CD4-positive, alpha-beta T cell (primary cell): ENCODE results near the gene PTPN5. TPM values are rescaled to one million over a fixed set of nuclear protein-coding genes. Genes with fewer than 3 reads are reported as not detected.

Source experiments
- ATAC-seq: fragments of 200-7000 bp; cut with Tn5 transposase; one replicate; pipeline ENCODE4 v1.10.0; 2022; ENCODE audit warnings: mild to moderate bottlenecking; ENCODE audit not compliant: poor library complexity
- CTCF ChIA-PET: fragments of 350-600 bp; sonication (Branson Sonifier 250); formaldehyde crosslinking; loops from one replicate; lab custom pipeline; 2021; ENCODE audit warnings: antibody characterized with exemption, inconsistent platforms; lab: Charles Lee
- POLR2A ChIA-PET: fragments of 350-600 bp; sonication (Branson Sonifier 250); formaldehyde crosslinking; loops from one replicate; lab custom pipeline; 2021; ENCODE audit warnings: antibody characterized with exemption, inconsistent platforms; lab: Charles Lee
- DNase-seq, 14 experiments: peaks; one replicate each; pipeline ENCODE4 v3.0.0-alpha.2; 2013 to 2020; ENCODE audit warnings: mixed read lengths in 2 of 14
- H3K27ac ChIP-seq, 2 donors: one replicate each; pipeline versions ENCODE4 v1.5.1 to v1.7.0; 2013; ENCODE audit warnings: low read length in 2 of 2, low read depth in 1 of 2, mild to moderate bottlenecking in 1 of 2
- H3K27me3 ChIP-seq, 2 experiments: 1 replicate in 1 of 2; 2 replicates in 1 of 2; pipeline versions ENCODE4 v1.6.1 to v1.7.0; 2013; ENCODE audit warnings: low read length in 2 of 2, control low read depth in 1 of 2, mild to moderate bottlenecking in 1 of 2, moderate library complexity in 1 of 2; ENCODE audit not compliant: insufficient read depth in 2 of 2, control insufficient read depth in 1 of 2
- H3K36me3 ChIP-seq: one replicate; pipeline ENCODE4 v1.6.1; 2013; ENCODE audit warnings: low read length, control low read depth; ENCODE audit not compliant: insufficient read depth
- H3K4me1 ChIP-seq: one replicate; pipeline ENCODE4 v1.6.1; 2013; ENCODE audit warnings: low read length, control low read depth; ENCODE audit not compliant: insufficient read depth
- H3K4me3 ChIP-seq: one replicate; pipeline ENCODE4 v1.5.1; 2013; ENCODE audit warnings: mild to moderate bottlenecking, low read length, moderate library complexity
- H3K9me3 ChIP-seq, 2 experiments: 1 replicate in 1 of 2; 2 replicates in 1 of 2; pipeline versions ENCODE4 v1.6.1 to v1.7.0; 2013; ENCODE audit warnings: low read length in 2 of 2, mild to moderate bottlenecking in 2 of 2, control low read depth in 1 of 2, moderate library complexity in 1 of 2; ENCODE audit not compliant: control insufficient read depth in 1 of 2, insufficient read depth in 1 of 2
- H3K27ac Mint-ChIP-seq: one replicate; pipeline ENCODE4 v1.8.0; 2020; ENCODE audit warnings: mixed read lengths
- H3K27me3 Mint-ChIP-seq: one replicate; pipeline ENCODE4 v1.8.0; 2021; ENCODE audit warnings: mixed read lengths
- H3K36me3 Mint-ChIP-seq: one replicate; pipeline ENCODE4 v1.8.0; 2021; ENCODE audit warnings: low read depth, mixed read lengths
- H3K4me1 Mint-ChIP-seq: one replicate; pipeline ENCODE4 v1.8.0; 2021; ENCODE audit warnings: low read depth, mixed read lengths
- H3K4me3 Mint-ChIP-seq: one replicate; pipeline ENCODE4 v1.8.0; 2020; ENCODE audit warnings: mild to moderate bottlenecking, mixed read lengths
- H3K9me3 Mint-ChIP-seq: one replicate; pipeline ENCODE4 v1.8.0; 2020; ENCODE audit warnings: mixed read lengths
- intact Hi-C, 2 experiments: fragments of 100-400 bp; cut with DNase I in 1 of 2; cut with micrococcal nuclease in 1 of 2; formaldehyde crosslinking; loops; one replicate each; pipeline versions ENCODE4 v1.15.1 to v1.9.0; 2023 to 2025; cut with DNase I, micrococcal nuclease
- total RNA-seq, 174 experiments: library from RNA in 2 of 174; stranded (reverse) in 2 of 174; gene quantifications; one replicate each; pipeline ENCODE4 v1.2.3 and lab custom pipeline; 2021 to 2026
- TF ChIP-seq, protein P1 (sequence below): fragments of 200-600 bp; IDR thresholded peaks from one replicate; pipeline ENCODE4 v1.8.0; 2022; ENCODE audit warnings: antibody characterized with exemption, mild to moderate bottlenecking

The PTPN5 gene
- total RNA-seq, 2 experiments from 2014 or later = not detected

DNA sequence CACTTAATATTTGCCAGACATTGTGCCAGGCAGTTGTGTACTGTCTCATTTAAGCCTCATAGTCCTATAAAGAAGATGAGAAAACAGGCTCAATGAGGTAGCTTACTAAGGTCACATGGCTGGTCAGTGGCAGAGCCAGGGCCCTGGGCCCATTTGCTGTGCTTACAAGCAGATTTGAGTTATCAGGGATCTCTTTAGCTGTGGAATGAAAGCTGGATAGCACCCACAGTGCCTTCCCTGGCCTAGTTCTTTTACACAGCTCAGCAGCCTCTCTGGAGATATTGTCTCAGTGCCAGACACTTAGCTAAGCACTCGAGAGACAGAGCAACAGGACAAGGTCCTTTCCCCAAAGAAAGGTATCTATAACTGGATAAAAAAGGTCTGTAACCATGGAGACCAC is 86.9 kb downstream of the PTPN5 start:
- Histone ChIP-seq H3K4me3 (no peak overlapping the region), H3K4me1 (peaks cover 35% of the 10 kb centered on the region), H3K27me3 (peaks cover 0 to 3% of the 10 kb centered on the region in 2 experiments), H3K36me3 (no peaks in the 10 kb centered on the region), H3K9me3 (no peaks in the 10 kb centered on the region), H3K27ac (no peak overlapping the region)
- no peak overlapping the region for H3K27ac Mint-ChIP-seq
- TF ChIP-seq, protein P1, sequence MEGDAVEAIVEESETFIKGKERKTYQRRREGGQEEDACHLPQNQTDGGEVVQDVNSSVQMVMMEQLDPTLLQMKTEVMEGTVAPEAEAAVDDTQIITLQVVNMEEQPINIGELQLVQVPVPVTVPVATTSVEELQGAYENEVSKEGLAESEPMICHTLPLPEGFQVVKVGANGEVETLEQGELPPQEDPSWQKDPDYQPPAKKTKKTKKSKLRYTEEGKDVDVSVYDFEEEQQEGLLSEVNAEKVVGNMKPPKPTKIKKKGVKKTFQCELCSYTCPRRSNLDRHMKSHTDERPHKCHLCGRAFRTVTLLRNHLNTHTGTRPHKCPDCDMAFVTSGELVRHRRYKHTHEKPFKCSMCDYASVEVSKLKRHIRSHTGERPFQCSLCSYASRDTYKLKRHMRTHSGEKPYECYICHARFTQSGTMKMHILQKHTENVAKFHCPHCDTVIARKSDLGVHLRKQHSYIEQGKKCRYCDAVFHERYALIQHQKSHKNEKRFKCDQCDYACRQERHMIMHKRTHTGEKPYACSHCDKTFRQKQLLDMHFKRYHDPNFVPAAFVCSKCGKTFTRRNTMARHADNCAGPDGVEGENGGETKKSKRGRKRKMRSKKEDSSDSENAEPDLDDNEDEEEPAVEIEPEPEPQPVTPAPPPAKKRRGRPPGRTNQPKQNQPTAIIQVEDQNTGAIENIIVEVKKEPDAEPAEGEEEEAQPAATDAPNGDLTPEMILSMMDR = no peak
- DNase-seq = no peak
- ChIA-PET CTCF (interaction anchor here (2.1 kb wide), 1 partner anchor 17 kb away, joined by 7 read pairs; no protein-coding TSS in a partner anchor), POLR2A (interaction anchor here (1.0 to 1.1 kb wide), 2 partner anchors 17 to 126 kb away, joined by 3 read pairs; no protein-coding TSS in a partner anchor)
- H3K9me3 Mint-ChIP-seq = no peaks in the 10 kb centered on the region
- H3K4me3 Mint-ChIP-seq = peak overlapping the region; percentile 80
- no peaks in the 10 kb centered on the region for H3K27me3 Mint-ChIP-seq
- no peak for ATAC-seq
- intact Hi-C loops = loop anchor here (5.0 to 10.0 kb wide), 3 partner anchors 32 to 690 kb away; partner anchors contain the start of gene SERGEF (in 1 of the 2)
- H3K36me3 Mint-ChIP-seq = no peaks in the 10 kb centered on the region
- H3K4me1 Mint-ChIP-seq = peaks cover 21% of the 10 kb centered on the region

DNA sequence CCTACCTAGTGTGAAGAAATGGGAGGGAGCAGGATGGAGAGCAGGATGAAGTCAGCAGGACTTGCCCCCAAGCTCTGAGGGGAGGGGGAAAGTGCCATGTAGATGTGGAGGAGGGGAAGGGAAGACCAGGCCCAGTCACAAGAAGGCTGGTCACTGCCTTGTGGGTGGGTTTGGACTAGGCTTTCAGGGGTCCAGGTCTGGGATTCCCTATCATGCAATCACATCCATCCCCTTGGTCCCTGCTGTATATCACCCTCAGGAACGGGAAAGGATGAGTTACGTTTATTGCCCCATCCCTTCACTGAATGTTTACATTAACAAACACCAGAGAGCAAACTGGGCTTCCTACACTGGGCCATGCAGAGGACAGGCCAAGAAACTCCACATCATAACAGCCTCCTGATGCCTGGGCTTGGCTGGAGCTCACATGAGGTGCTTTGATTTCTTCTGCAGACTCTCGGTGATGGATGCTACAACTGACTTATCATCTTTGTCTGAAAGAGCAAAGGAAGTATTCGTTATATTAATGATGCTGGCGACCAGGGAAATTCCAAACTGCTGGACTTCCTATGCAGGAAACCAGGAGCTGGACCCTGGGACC is 87.5 kb downstream of the PTPN5 start:
- Mint-ChIP-seq H3K4me1 (peaks cover 26% of the 10 kb centered on the region), H3K9me3 (no peaks in the 10 kb centered on the region), H3K36me3 (peaks cover 4% of the 10 kb centered on the region), H3K27ac (no peak overlapping the region), H3K4me3 (peak overlapping the region; percentile 30), H3K27me3 (no peaks in the 10 kb centered on the region)
- Histone ChIP-seq H3K36me3 (no peaks in the 10 kb centered on the region), H3K4me3 (no peak overlapping the region), H3K4me1 (peaks cover 41% of the 10 kb centered on the region), H3K27ac (no peak overlapping the region), H3K9me3 (no peaks in the 10 kb centered on the region), H3K27me3 (peaks cover 0 to 3% of the 10 kb centered on the region in 2 experiments)
- POLR2A ChIA-PET = interaction anchor here (1.0 to 1.1 kb wide), 2 partner anchors 18 to 125 kb away, joined by 3 read pairs; no protein-coding TSS in a partner anchor
- CTCF ChIA-PET = interaction anchor here (2.1 kb wide), 1 partner anchor 18 kb away, joined by 7 read pairs; no protein-coding TSS in a partner anchor
- DNase-seq = no peak
- intact Hi-C loops = loop anchor here in 1 of 2 experiments (10.0 kb wide), 2 partner anchors 319 to 689 kb away; partner anchors contain the start of gene SERGEF
- ATAC-seq = no peak
- TF ChIP-seq, protein P1 = no peak

DNA sequence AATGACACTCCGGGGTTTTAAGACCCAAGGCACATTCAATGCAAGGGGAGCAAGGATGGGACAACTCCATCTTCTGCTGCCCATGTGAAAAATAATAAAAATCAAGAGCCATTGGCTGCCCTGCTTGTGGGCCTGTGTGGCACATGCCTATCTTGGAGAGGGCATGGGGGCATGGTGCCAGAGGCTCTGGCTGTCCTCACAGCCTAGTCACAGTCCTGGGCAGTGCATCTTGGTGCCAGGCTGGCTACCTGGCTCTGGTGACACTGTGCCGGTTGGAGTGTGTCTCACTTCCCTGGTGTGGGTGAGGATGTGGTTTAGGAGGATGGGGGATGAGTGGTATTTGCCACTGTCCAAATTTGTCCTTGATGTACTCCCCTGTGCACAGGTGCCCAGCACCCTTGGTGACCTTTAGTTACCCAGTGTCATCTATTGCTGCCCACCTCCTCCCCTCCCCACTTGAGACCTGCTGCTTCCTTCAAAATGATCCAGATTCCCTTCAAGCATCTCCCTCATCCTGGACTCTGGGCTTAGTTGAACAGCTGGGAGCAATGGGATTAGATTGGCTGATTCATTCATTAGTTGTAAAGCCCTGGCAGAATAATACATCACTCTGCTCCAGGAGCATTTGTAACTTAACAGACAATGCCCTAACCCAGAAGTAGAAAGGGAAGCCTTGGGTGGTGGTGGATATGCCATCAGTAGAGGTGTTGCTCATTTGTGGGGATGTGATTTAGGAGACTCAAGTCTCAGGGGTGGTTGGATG is 88.4 kb downstream of the PTPN5 start:
- H3K9me3 ChIP-seq = no peaks in the 10 kb centered on the region
- CTCF ChIA-PET = no interaction called here
- intact Hi-C loops = loop anchor here in 1 of 2 experiments (10.0 kb wide), 2 partner anchors 318 to 688 kb away; partner anchors contain the start of gene SERGEF
- no peak overlapping the region for H3K27ac ChIP-seq
- POLR2A ChIA-PET = no interaction called here
- Mint-ChIP-seq H3K4me1 (peaks cover 31% of the 10 kb centered on the region), H3K36me3 (peaks cover 6% of the 10 kb centered on the region), H3K4me3 (peak overlapping the region; percentile 36), H3K9me3 (no peaks in the 10 kb centered on the region), H3K27ac (no peak overlapping the region), H3K27me3 (no peaks in the 10 kb centered on the region)
- H3K4me3 ChIP-seq = no peak overlapping the region
- H3K36me3 ChIP-seq = no peaks in the 10 kb centered on the region
- H3K4me1 ChIP-seq = peaks cover 46% of the 10 kb centered on the region
- DNase-seq (no peak), ATAC-seq (no peak)
- peaks cover 0 to 3% of the 10 kb centered on the region in 2 experiments for H3K27me3 ChIP-seq
- TF ChIP-seq, protein P1 = no peak
